Activated naive CD4-positive, alpha-beta T cell treated with anti-CD3 and anti-CD28 coated beads for 36 hours (primary cell): Measurements from ENCODE around the gene DNAJC3. TPM values are rescaled to one million over a fixed set of nuclear protein-coding genes. Genes with fewer than 3 reads are reported as not detected.
"Not testable (repeated sequence)": the region's sequence is repeated elsewhere in the genome, so short reads cannot be mapped to it uniquely, and the experiment has no call there.

ENCODE experiments used
- CTCF ChIA-PET: fragments of 350-600 bp; sonication (Branson Sonifier 250); formaldehyde crosslinking; loops from one replicate; lab custom pipeline; 2021; ENCODE audit warnings: antibody characterized with exemption; lab: Charles Lee
- DNase-seq: peaks from one replicate; pipeline ENCODE4 v3.0.0-alpha.2; 2020
- H3K27ac Mint-ChIP-seq: one replicate; pipeline ENCODE4 v1.8.0; 2021; ENCODE audit warnings: mild to moderate bottlenecking, mixed read lengths
- H3K27me3 Mint-ChIP-seq: one replicate; pipeline ENCODE4 v1.8.0; 2021; ENCODE audit warnings: low read depth, mixed read lengths
- H3K36me3 Mint-ChIP-seq: one replicate; pipeline ENCODE4 v1.8.0; 2021; ENCODE audit warnings: low read depth, mixed read lengths
- H3K4me1 Mint-ChIP-seq: one replicate; pipeline ENCODE4 v1.8.0; 2021; ENCODE audit warnings: low read depth, mixed read lengths
- H3K4me3 Mint-ChIP-seq: one replicate; pipeline ENCODE4 v1.8.0; 2021; ENCODE audit warnings: mild to moderate bottlenecking, moderate library complexity, mixed read lengths
- H3K9me3 Mint-ChIP-seq: one replicate; pipeline ENCODE4 v1.8.0; 2021; ENCODE audit warnings: mixed read lengths
- intact Hi-C: fragments of 100-400 bp; cut with micrococcal nuclease; formaldehyde crosslinking; loops from one replicate; pipeline ENCODE4 v1.15.1; 2023
- total RNA-seq, 2 experiments: library from RNA; stranded (reverse); gene quantifications; one replicate each; pipeline ENCODE4 v1.2.3, GENCODE V29; 2021

Gene DNAJC3
- total RNA-seq, 2 experiments from 2014 or later = 13.8 to 14.0 TPM

DNA sequence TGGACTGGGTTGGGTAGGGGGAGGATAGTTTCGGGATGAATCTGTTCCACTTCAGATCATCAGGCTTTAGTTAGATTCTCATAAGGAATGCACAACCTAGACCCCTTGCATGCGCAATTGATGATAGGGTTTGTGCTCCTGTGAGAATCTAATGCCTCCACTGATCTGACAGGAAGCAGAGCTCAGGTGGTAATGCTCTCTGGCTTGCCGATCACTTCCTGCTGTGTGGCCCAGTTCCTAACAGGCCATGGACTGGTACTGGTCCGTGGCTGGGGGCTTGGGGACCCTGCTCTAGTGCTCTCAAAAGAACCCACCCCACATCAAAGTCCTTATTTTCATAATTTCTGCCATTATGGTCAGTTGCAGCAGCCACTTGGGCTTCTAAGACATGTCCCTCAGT is 30.1 kb downstream of the DNAJC3 start:
- H3K4me3 Mint-ChIP-seq = no peak overlapping the region
- H3K9me3 Mint-ChIP-seq = no peaks in the 10 kb centered on the region
- no peaks in the 10 kb centered on the region for H3K27me3 Mint-ChIP-seq
- intact Hi-C loops = no loop called here
- CTCF ChIA-PET = no interaction called here
- H3K27ac Mint-ChIP-seq = no peak overlapping the region
- H3K36me3 Mint-ChIP-seq = peaks cover 22% of the 10 kb centered on the region
- peak; percentile 10 for DNase-seq
- H3K4me1 Mint-ChIP-seq = peaks cover 42% of the 10 kb centered on the region

DNA sequence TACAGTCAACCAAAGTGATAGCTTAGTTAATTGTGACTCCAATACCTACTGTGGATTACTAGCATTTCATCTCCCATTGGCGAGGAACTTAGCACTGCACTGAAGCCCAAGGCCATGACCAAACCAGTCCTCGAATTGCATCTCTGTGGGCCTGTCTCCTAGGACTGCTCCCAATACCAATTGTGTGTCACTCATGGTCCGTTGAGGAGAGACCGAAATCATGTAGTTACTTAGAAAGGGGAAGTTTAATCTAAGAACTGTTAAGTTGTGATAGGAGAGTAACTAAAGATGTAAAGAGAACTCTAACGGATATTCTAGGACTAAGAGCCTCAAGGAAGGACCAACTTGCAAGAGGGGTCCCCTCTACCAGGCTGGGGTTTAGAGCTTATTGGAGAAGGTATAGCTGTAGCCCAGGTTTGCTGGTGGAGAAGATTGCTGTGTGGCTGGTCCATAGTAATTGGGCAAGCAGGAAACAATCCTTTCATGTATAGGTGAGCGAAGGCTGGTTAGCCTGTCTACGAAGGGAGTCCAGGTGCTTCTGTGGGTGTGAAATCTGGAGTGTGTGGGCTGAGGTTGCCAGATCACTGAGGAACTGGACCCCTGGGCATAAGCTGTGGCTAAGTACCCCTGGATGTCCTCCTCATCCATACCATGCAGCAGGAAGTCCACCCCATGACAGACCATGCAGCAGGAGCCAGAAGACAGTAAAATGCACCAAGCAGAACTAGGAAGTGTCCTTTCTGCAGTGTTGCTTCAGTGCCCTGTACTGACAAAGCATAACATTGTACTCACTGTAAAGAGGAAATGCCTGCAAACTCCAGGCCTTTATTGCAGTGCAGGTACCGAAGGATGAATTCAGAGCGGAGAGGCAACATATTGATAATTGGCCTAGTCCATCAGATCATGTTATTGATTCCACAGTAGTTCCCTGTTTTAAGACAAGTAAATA is 30.8 kb downstream of the DNAJC3 start:
- Mint-ChIP-seq H3K36me3 (peaks cover 29% of the 10 kb centered on the region), H3K27ac (no peak overlapping the region), H3K4me3 (no peak overlapping the region), H3K9me3 (no peaks in the 10 kb centered on the region), H3K27me3 (no peaks in the 10 kb centered on the region), H3K4me1 (peaks cover 36% of the 10 kb centered on the region)
- CTCF ChIA-PET = interaction anchor here (0.5 kb wide), 1 partner anchor 85 kb away, joined by 4 read pairs; no protein-coding TSS in a partner anchor
- DNase-seq = no peak
- intact Hi-C loops = no loop called here

DNA sequence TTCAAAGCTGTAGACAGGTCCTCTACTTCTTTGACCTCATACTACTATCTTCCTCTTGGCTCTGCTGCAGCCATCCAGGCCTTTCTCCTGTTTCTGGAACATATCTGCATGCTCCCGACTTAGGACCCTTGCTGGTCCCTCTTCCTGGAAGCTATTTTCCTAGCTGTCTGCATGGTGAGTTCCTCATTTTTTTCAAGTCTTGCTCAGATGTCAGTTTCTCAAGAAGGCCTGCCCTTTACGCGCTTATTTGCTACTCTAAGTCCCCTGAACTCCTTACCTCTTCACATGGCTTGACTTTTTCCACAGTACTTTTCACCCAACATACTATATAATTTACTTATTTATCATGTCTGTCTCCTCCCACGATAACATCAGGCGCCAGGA is 31.4 kb downstream of the DNAJC3 start:
- H3K27ac Mint-ChIP-seq = no peak overlapping the region
- DNase-seq = no peak
- no peaks in the 10 kb centered on the region for H3K9me3 Mint-ChIP-seq
- no peak overlapping the region for H3K4me3 Mint-ChIP-seq
- peaks cover 36% of the 10 kb centered on the region for H3K36me3 Mint-ChIP-seq
- H3K27me3 Mint-ChIP-seq = no peaks in the 10 kb centered on the region
- H3K4me1 Mint-ChIP-seq = peaks cover 30% of the 10 kb centered on the region
- intact Hi-C loops = no loop called here
- CTCF ChIA-PET = interaction anchor here (0.5 kb wide), 1 partner anchor 86 kb away, joined by 4 read pairs; no protein-coding TSS in a partner anchor

DNA sequence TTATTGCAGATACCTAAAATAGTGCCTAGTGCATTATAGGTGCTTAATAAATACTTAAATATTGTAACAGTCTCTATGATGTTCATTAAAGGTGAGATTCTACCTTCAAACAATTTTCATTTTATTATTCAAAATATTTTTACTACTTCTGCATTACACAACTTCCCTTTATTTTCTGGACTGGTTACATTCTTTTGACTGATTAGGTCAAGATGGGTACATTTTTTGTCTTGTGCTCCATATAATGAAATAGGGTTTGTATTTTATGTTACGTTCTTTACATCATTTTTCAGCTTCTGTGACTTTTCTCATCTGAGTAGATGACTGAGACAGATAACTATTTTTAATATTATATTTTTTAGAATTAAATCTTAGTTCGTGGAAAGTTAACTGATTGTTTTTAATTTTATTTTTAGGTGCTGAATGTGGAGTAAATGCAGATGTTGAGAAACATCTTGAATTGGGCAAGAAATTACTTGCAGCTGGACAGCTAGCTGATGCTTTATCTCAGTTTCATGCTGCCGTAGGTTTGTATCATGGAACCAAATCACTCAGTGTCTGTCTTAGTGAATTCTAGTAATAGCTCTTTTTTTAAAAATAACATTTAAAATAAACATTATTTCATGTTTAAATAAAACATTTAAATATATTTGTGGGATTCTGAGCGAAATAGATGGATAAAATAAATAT is 32.0 kb downstream of the DNAJC3 start:
- CTCF ChIA-PET = interaction anchor here (0.8 kb wide), 1 partner anchor 12 kb away, joined by 3 read pairs; no protein-coding TSS in a partner anchor
- peaks cover 26% of the 10 kb centered on the region for H3K4me1 Mint-ChIP-seq
- no peaks in the 10 kb centered on the region for H3K27me3 Mint-ChIP-seq
- DNase-seq = no peak
- H3K36me3 Mint-ChIP-seq = peaks cover 39% of the 10 kb centered on the region
- no peak overlapping the region for H3K27ac Mint-ChIP-seq
- no peaks in the 10 kb centered on the region for H3K9me3 Mint-ChIP-seq
- no peak overlapping the region for H3K4me3 Mint-ChIP-seq
- intact Hi-C loops = no loop called here

DNA sequence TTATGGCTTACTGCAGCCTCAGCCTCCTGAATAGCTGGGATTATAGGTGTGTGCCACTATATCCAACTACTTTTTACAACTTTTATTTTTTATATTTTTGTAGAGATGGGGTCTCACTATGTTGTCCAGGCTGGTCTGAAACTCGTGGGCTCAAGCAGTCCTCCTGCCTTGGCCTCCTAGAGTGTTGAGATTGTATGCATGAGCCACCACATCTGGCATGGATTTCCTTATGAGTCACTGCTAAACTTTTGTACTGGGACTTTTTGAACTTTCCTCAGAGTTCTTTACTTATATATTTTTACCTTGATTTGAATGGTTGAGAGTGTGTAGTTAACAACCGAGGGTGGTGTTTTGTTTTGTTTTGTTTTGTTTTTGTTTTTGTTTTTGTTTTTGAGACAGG is 33.4 kb downstream of the DNAJC3 start:
- CTCF ChIA-PET = no interaction called here
- H3K4me1 Mint-ChIP-seq = peaks cover 18% of the 10 kb centered on the region
- intact Hi-C loops = no loop called here
- peaks cover 43% of the 10 kb centered on the region for H3K36me3 Mint-ChIP-seq
- no peaks in the 10 kb centered on the region for H3K9me3 Mint-ChIP-seq
- H3K27me3 Mint-ChIP-seq = no peaks in the 10 kb centered on the region
- no peak for DNase-seq
- H3K4me3 Mint-ChIP-seq = no peak overlapping the region
- H3K27ac Mint-ChIP-seq = no peak overlapping the region

DNA sequence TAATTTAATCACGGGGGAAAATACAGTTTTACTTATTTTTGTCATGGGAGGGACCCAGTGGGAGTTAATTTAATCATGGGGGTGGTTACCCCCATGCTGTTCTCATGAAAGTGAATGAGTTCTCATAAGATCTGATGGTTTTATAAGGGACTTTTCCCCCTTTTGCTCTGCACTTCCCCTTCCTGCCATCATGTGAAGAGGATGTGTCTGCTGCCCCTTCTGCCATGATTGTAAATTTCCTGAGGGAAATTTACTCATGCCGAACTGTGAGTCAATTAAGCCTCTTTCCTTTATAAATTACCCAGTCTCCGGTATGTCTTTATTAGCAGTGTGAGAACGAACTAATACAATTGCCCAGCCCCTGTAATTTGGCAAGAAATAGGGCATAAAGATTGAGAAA is 35.9 kb downstream of the DNAJC3 start:
- H3K4me3 Mint-ChIP-seq, DNase-seq, H3K4me1 Mint-ChIP-seq, H3K9me3 Mint-ChIP-seq, H3K27ac Mint-ChIP-seq, CTCF ChIA-PET, H3K27me3 Mint-ChIP-seq, intact Hi-C loops: not testable (repeated sequence)
- H3K36me3 Mint-ChIP-seq = peaks cover 60% of the 10 kb centered on the region

DNA sequence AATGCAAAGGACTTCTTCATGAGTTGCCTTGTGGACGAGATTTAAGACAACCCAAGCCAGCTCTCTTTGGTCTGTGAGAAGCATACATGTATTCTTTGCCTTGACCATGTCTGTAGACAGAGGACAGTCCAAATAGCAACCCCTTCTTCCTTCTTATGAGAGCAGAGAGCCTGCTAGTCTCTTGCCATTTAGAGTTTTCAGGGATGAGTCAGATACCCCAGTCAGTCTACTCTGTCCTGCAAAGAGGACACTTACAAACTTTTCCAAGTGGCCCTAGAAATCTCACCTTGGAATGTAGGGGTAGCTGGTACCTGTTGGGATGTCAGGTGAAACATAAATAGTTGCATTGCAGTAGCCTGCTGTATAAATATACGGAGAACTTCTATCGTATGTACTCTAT is 36.7 kb downstream of the DNAJC3 start:
- CTCF ChIA-PET = no interaction called here
- intact Hi-C loops = no loop called here
- Mint-ChIP-seq H3K27me3 (no peaks in the 10 kb centered on the region), H3K9me3 (peaks cover 5% of the 10 kb centered on the region), H3K27ac (no peak overlapping the region), H3K4me1 (no peaks in the 10 kb centered on the region), H3K36me3 (peaks cover 60% of the 10 kb centered on the region), H3K4me3 (no peak overlapping the region)
- no peak for DNase-seq

DNA sequence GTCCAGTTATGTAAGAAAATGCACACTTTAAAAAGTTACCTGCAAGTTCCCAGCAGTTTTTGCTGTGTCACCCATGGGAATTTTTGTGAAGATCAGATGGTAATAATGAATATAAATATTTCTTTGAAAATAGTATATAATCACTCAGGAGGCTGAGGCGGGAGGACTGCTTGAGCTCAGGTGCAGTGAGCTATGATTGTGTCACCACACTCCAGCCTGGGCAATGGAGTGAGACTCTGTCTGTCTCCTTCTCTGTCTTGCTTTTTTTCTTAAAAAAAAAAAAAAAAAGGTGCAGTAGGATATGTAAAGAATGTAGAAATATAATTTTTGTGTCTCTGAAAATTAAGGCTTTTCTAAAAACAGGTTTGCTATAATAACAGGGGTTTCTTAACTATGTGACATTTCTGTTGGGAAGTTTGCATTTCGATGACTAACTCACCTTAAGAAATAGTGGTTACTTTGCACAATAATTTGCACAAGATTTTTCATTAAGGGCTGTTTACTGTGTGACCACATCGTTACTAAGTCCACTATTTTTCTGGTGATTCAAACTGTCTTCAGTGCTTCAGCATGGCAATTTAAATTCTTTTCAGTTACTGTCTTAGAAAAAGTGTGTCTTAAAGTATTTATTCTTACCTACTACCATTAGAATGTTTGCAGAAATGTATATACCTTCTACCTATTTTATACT is 37.3 kb downstream of the DNAJC3 start:
- Mint-ChIP-seq H3K4me3 (no peak overlapping the region), H3K4me1 (no peaks in the 10 kb centered on the region), H3K27ac (no peak overlapping the region), H3K27me3 (no peaks in the 10 kb centered on the region), H3K9me3 (peaks cover 5% of the 10 kb centered on the region), H3K36me3 (peaks cover 64% of the 10 kb centered on the region)
- intact Hi-C loops = no loop called here
- CTCF ChIA-PET = interaction anchor here (0.6 kb wide), 1 partner anchor 470 kb away, joined by 5 read pairs; no protein-coding TSS in a partner anchor
- no peak for DNase-seq

DNA sequence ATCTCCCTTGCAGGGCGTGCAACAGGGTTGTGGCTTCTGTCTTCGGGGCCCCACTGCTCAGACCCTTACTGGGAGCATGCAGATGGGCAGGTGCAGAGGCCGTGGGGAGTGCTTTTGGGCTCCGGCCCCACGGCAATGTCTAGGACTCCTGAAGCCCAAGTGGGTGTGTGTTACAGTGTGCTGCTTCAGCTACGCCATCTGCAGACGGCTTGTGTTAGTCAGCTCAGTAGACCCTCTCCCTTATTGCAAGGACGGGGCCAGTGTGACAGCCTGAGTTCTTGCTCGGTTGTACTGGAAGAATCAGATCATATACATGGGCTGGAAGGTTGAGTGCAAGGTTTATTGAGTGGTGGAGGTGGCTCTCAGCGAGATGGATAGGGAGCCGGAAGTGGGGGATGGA is 39.3 kb downstream of the DNAJC3 start:
- Mint-ChIP-seq H3K27ac (no peak overlapping the region), H3K4me1 (no peaks in the 10 kb centered on the region), H3K36me3 (peaks cover 52% of the 10 kb centered on the region), H3K9me3 (peaks cover 5% of the 10 kb centered on the region), H3K27me3 (no peaks in the 10 kb centered on the region), H3K4me3 (no peak overlapping the region)
- CTCF ChIA-PET = no interaction called here
- no peak for DNase-seq
- intact Hi-C loops = no loop called here

DNA sequence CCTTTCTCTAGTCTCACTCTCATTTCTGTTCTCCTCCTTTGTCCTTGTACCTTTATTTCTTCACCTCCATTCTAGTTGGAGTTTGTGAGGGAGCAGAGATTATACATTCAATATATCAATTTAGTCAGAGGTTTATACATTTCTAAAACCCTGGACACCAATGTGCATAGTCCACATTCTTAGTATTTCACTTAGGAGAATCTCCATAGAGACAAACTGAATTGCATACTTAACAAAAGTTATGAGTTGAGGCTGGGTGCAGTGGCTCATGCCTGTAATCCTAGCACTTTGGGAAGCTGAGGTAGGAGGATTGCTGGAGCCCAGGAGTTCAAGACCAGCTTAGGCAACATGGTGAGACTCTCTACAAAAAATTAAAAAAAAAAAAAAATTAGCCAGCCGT is 45.3 kb downstream of the DNAJC3 start:
- H3K4me1 Mint-ChIP-seq = peaks cover 9% of the 10 kb centered on the region
- peaks cover 46% of the 10 kb centered on the region for H3K36me3 Mint-ChIP-seq
- CTCF ChIA-PET = no interaction called here
- H3K4me3 Mint-ChIP-seq = no peak overlapping the region
- intact Hi-C loops = no loop called here
- H3K27ac Mint-ChIP-seq = no peak overlapping the region
- H3K9me3 Mint-ChIP-seq = no peaks in the 10 kb centered on the region
- no peak for DNase-seq
- H3K27me3 Mint-ChIP-seq = no peaks in the 10 kb centered on the region

DNA sequence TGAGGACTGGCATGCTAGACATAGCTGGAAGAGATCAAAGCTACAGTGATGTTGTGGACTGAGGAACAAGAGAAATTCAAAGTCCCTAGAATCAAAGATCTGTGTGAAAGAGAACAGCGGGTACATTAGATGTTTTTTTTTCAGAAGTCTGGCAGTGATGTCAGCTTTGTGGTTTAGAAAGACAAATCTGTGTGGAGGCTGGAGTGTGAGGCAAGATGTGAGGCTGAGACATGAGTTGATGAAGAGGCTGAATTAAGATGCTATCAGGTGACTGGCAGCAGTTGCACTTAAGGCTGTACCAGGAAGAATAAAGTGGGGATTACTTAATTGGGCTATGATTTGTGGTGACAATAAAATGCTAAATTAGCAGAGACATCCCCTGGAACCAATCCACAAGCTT is 46.5 kb downstream of the DNAJC3 start:
- no peak overlapping the region for H3K27ac Mint-ChIP-seq
- intact Hi-C loops = no loop called here
- H3K4me3 Mint-ChIP-seq = no peak overlapping the region
- DNase-seq = peak; percentile 10
- H3K9me3 Mint-ChIP-seq = peaks cover 2% of the 10 kb centered on the region
- CTCF ChIA-PET = no interaction called here
- peaks cover 10% of the 10 kb centered on the region for H3K4me1 Mint-ChIP-seq
- peaks cover 47% of the 10 kb centered on the region for H3K36me3 Mint-ChIP-seq
- H3K27me3 Mint-ChIP-seq = no peaks in the 10 kb centered on the region

DNA sequence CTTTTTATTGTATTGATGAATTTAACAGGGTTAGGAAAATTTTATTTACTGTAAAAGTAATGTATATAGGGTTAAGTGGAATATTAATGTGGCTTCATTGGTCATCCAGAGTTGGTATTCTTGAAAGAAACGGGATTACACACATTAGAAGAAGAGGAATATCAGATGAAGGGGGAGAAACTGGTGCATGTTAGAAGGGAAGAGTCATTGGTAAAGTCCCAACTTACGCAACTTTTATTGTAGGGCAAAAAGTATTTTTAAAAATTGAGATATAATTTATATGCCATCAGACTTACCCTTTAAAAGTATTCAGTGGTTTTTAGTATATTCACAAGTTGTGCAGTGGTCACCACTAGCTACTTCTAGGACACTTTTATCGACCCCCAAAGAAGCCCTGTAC is 47.3 kb downstream of the DNAJC3 start:
- intact Hi-C loops = no loop called here
- Mint-ChIP-seq H3K36me3 (peaks cover 45% of the 10 kb centered on the region), H3K27me3 (no peaks in the 10 kb centered on the region), H3K27ac (no peak overlapping the region), H3K4me1 (peaks cover 12% of the 10 kb centered on the region), H3K9me3 (peaks cover 3% of the 10 kb centered on the region), H3K4me3 (no peak overlapping the region)
- DNase-seq = no peak
- CTCF ChIA-PET = interaction anchor here (0.6 kb wide), 1 partner anchor 440 kb away, joined by 3 read pairs; no protein-coding TSS in a partner anchor
